ENCODE results near the gene PTPRN2.

Gene PTPRN2

DNA sequence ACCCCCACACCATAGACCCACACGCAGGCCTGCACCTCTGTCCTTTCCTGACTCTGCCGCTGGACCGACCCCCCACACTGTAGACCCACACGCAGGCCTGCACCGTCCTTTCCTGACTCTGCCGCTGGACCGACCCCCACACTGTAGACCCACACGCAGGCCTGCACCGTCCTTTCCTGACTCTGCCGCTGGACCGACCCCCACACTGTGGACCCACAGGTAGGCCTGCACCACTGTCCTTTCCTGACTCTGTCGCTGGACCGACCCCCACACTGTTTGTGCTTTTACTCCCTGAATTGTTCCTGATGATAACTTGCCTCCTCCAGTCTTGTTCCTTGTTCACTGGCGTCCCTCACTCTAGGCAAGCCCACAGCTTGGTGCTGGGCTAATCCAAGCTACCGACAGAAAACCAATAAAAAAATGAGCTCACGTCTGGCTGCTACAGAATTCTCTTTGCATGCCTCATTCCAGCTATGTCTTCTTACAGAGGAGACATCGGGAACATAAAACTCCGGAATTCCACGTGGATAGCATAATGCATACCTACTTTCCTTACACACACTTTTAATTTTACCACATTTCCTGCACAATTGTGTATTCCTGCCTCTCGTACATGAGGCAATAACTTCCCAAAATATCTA lies 494.3 kb downstream of the PTPRN2 start:
- TF ChIP-seq, protein P1, sequence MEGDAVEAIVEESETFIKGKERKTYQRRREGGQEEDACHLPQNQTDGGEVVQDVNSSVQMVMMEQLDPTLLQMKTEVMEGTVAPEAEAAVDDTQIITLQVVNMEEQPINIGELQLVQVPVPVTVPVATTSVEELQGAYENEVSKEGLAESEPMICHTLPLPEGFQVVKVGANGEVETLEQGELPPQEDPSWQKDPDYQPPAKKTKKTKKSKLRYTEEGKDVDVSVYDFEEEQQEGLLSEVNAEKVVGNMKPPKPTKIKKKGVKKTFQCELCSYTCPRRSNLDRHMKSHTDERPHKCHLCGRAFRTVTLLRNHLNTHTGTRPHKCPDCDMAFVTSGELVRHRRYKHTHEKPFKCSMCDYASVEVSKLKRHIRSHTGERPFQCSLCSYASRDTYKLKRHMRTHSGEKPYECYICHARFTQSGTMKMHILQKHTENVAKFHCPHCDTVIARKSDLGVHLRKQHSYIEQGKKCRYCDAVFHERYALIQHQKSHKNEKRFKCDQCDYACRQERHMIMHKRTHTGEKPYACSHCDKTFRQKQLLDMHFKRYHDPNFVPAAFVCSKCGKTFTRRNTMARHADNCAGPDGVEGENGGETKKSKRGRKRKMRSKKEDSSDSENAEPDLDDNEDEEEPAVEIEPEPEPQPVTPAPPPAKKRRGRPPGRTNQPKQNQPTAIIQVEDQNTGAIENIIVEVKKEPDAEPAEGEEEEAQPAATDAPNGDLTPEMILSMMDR (IDR thresholded peaks at IDR 0.05; ENCODE audit: insufficient read depth, missing control alignments), result no peak
- FAIRE-seq, result no peak
- no peak for DNase-seq (ENCODE audit: insufficient read length, low spot score)

DNA sequence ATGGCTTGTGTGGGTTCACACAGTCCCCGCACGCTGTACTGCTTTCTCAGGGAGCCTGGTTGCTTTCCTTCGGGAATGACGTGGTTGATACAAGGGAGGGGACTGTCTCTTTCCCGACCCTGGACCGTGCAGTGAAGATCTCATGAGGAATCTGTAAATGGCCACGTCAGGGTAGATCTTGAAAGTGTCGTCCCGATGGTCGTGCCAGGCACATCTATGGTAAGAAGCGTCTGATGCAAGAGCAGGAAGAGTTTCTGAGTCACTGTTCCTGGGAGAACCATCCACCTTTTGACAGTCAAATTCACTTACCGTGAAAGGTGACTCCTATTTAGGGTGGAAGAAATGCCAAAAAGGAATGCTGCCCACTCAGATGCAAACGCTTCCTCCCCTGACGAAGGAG lies 500.4 kb downstream of the PTPRN2 start:
- no peak for DNase-seq (ENCODE audit: insufficient read length, low spot score)
- TF ChIP-seq, protein P1 (IDR thresholded peaks at IDR 0.05; ENCODE audit: insufficient read depth, missing control alignments), result no peak
- no peak for FAIRE-seq

DNA sequence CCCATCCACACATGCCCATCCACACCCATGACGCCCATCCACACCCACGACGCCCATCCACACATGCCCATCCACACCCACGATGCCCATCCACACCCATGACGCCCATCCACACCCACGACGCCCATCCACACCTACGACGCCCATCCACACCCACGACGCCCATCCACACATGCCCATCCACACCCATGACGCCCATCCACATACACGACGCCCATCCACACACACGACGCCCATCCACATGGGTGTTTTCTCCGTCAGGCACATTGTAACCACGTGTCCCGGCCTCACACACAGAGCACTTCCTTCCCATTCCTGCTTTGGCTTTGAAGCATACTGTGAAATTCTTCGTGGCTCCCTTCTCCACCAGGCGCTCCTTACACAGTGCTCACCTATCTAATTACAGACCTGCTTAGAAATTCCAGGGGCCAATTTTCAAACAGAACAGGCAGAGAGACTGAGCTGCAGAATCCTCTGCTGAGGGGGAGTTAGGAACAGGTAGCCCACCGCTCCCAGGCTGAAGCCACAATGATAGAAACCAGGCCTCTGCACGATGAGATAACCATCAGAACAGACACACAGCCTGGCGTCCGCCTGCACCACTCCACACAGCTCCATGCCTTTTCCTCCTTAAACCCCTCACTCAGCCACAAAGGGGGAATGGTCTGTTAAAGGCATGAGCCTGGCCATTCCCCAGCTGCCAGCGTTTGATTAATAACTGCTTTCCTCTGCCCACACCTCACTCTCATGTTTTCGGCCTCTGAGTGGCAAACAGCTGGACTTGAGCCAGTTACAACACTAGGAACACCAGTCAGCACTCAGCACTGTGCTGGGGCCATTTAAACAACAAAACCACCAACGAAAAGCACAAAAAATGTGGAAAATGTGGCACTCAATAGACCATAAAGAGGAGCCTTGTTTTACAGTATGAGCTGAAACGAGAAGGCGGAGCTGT lies 501.6 kb downstream of the PTPRN2 start:
- DNase-seq (ENCODE audit: insufficient read length, low spot score) (no peak), FAIRE-seq (no peak)
- TF ChIP-seq, protein P1 (IDR thresholded peaks at IDR 0.05; ENCODE audit: insufficient read depth, missing control alignments), result no peak

DNA sequence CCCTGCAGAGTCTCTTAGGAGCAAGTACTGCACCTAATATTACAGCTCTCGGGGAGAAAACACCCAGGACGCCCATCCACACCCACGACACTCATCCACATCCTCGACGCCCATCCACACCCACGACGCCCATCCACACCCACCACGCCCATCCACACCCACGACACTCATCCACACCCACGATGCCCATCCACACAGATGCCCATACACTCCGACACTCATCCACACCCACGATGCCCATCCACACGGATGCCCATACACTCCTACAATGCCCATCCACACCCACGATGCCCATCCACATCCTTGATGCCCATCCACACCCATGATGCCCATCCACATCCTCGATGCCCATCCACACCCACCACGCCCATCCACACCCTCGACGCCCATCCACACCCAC lies 503.1 kb downstream of the PTPRN2 start:
- FAIRE-seq (no peak), DNase-seq (ENCODE audit: insufficient read length, low spot score) (no peak)
- TF ChIP-seq, protein P1 (IDR thresholded peaks at IDR 0.05; ENCODE audit: insufficient read depth, missing control alignments), result no peak

DNA sequence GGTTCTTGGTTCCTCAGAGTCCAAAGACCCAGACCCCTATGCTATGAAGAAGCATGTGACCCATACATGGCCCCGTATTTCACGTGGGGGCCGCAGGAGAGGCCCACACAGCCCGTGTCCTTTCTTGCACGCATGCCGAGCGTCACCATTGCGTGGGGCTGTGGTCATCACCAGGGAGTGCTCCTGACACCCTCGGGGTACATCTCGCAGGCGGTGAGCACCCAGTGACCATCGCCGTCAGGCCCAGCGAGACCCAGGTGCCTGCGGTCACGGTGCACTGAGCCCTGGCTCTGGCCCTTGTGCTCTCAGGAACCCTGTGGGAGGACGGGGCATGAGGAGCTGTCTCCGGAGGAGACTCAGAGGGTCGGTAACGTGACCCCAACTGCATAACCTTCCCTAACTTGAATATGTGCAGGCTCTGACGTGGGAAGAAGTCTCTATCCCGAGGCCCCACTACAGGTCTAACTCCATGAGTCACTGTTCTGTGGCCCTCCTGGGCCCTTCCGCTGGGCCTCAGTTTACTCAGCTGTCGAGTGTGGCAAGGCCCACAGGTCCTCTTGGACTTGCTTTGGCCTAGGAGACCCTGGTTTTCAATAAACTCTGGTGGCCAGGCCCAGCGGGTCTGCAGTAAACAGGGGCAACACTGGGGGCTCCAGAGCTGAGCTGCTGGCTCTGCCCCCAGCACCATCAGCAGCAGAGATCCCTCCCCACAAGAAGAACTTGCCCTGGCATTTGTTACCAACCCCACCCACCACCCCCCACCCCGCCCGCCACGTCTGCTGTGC lies 503.9 kb downstream of the PTPRN2 start:
- FAIRE-seq (no peak), DNase-seq (ENCODE audit: insufficient read length, low spot score) (no peak)
- TF ChIP-seq, protein P1 (IDR thresholded peaks at IDR 0.05; ENCODE audit: insufficient read depth, missing control alignments), result no peak

DNA sequence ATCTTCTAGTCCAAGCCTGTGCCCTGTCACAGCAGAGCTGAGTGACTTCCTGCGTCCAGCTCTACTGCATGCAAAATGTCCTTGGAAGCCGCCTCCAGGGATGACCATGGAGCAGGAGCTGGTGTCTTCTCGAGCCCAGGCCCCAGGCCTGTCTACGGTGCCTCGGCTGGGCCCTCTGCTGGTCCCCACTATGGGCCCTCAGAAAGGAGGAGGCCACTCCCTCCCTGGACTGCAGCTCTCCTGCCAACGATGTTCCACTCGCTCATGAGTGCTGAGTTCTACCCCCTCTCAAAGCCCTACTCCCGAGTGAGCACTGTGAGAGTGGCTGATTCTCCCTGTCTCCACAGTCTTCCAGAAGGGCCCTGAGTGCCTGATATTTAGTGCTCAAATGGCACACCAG lies 504.9 kb downstream of the PTPRN2 start:
- TF ChIP-seq, protein P1 (IDR thresholded peaks at IDR 0.05; ENCODE audit: insufficient read depth, missing control alignments), result no peak
- no peak for DNase-seq (ENCODE audit: insufficient read length, low spot score)
- FAIRE-seq, result no peak
